K562 (cell line): ENCODE data around the gene COG7. TPM values are rescaled to one million over a fixed set of nuclear protein-coding genes. Genes with fewer than 3 reads are reported as not detected.

Experiments used
- AFF4 ChIP-seq: sonication (generic); formaldehyde crosslinking; IDR thresholded peaks from 2 replicates; pipeline ENCODE4 v1.8.0; 2023; ENCODE audit warnings: mild to moderate bottlenecking, missing genetic modification reagents
- BDP1 ChIP-seq: IDR thresholded peaks from 3 replicates; pipeline ENCODE4 v1.6.1; 2011; ENCODE audit not compliant: insufficient read length, insufficient read depth
- HDAC6 ChIP-seq: IDR thresholded peaks from 2 replicates; pipeline ENCODE4 v1.6.1; 2012; ENCODE audit warnings: low read depth, mild to moderate bottlenecking, control low read depth, inconsistent platforms, low read length, moderate library complexity
- KDM1A ChIP-seq, 2 experiments: fragments of 450-650 bp; IDR thresholded peaks; 2 replicates each; pipeline ENCODE4 v1.6.1; 2016; ENCODE audit warnings: mild to moderate bottlenecking in 2 of 2
- NEUROD1 ChIP-seq: fragments of 150-350 bp; IDR thresholded peaks from 2 replicates; pipeline ENCODE4 v1.6.1; 2014; ENCODE audit warnings: borderline replicate concordance, low read length, low read depth; ENCODE audit not compliant: partially characterized antibody
- RCOR1 ChIP-seq, 2 experiments: IDR thresholded peaks; 2 replicates each; pipeline ENCODE4 v1.6.1; 2012; ENCODE audit warnings: low read depth in 2 of 2, low read length in 2 of 2, borderline replicate concordance in 1 of 2, improper control_type of control experiment in 1 of 2
- TEAD2 ChIP-seq: fragments of 450-650 bp; IDR thresholded peaks from 2 replicates; pipeline ENCODE4 v1.6.1; 2016; ENCODE audit warnings: missing genetic modification characterization, control low read depth, missing compliant biosample characterization
- THRAP3 ChIP-seq: fragments of 450-650 bp; IDR thresholded peaks from 2 replicates; pipeline ENCODE4 v1.6.1; 2016; ENCODE audit warnings: mild to moderate bottlenecking, inconsistent platforms, borderline replicate concordance
- ZNF512 ChIP-seq: IDR thresholded peaks from 2 replicates; pipeline ENCODE4 v1.6.1; 2016; ENCODE audit warnings: missing genetic modification characterization, missing compliant biosample characterization
- ZNF589 ChIP-seq: fragments of 200-800 bp; sonication (Bioruptor generic); IDR thresholded peaks from 2 replicates; pipeline ENCODE4 v1.6.1; 2016; ENCODE audit warnings: low read depth, missing genetic modification characterization, missing compliant biosample characterization
- polyA plus RNA-seq, 8 experiments: library from polyadenylated mRNA; depleted of rRNA in 4 of 8; stranded (reverse) in 5 of 8; unstranded in 3 of 8; fragments of >200 nt; fragmentation: Nextera tagmentation in 2 of 8; fragmentation: Illumina TruSeq in 1 of 8; extraction: Ambion mirVana in 2 of 8; extraction: Trizol in 1 of 8; gene quantifications; 2 replicates each; pipeline versions ENCODE4 v1.2.1 to v1.2.3, GENCODE V29; 2011 to 2014; ENCODE audit warnings: inconsistent platforms in 1 of 8, missing spikeins in 1 of 8
- total RNA-seq, 7 experiments: library from RNA; depleted of rRNA in 6 of 7; stranded (reverse); fragments of >200 nt in 6 of 7; fragmentation: Illumina TruSeq in 2 of 7; extraction: Trizol in 2 of 7; gene quantifications; 2 replicates each; pipeline versions ENCODE4 v1.2.1 to v1.2.3, GENCODE V29; 2011 to 2021; ENCODE audit warnings: low replicate concordance in 1 of 7
- TF ChIP-seq, protein P1 (sequence below): sonication (generic); formaldehyde crosslinking; IDR thresholded peaks from 2 replicates; pipeline ENCODE4 v1.8.1; 2023; ENCODE audit warnings: missing genetic modification reagents, mild to moderate bottlenecking, borderline replicate concordance
- TF ChIP-seq, protein P2 (sequence below): sonication (generic); formaldehyde crosslinking; IDR thresholded peaks from 2 replicates; pipeline ENCODE4 v1.8.0; 2022; ENCODE audit warnings: mild to moderate bottlenecking, missing genetic modification reagents
- TF ChIP-seq, protein P3 (sequence below): sonication (generic); formaldehyde crosslinking; IDR thresholded peaks from 2 replicates; pipeline ENCODE4 v1.8.1; 2023; ENCODE audit warnings: mild to moderate bottlenecking, missing genetic modification reagents, moderate library complexity

COG7 gene
- total and polyA plus RNA-seq, 9 of the 15 experiments (the other 6 are each of a cell fraction or from before 2014, with no cell fraction given), result 3.8 to 17.6 (median 13.4) TPM

- TF ChIP-seq ZNF512 (tag) (no peak), THRAP3 (no peak), KDM1A (IDR thresholded peaks at IDR 0.05) (no peak), AFF4 (CRISPR knock-in tag) (no peak), RCOR1 (IDR thresholded peaks at IDR 0.05; ENCODE audit: borderline replicate concordance in 1 of 2, low read depth in 2 of 2, low read length in 2 of 2) (no peak), HDAC6 (no peak), BDP1 (no peak), TEAD2 (tag) (no peak), ZNF589 (CRISPR knock-in tag) (no peak), NEUROD1 (no peak)
- TF ChIP-seq, protein P1, sequence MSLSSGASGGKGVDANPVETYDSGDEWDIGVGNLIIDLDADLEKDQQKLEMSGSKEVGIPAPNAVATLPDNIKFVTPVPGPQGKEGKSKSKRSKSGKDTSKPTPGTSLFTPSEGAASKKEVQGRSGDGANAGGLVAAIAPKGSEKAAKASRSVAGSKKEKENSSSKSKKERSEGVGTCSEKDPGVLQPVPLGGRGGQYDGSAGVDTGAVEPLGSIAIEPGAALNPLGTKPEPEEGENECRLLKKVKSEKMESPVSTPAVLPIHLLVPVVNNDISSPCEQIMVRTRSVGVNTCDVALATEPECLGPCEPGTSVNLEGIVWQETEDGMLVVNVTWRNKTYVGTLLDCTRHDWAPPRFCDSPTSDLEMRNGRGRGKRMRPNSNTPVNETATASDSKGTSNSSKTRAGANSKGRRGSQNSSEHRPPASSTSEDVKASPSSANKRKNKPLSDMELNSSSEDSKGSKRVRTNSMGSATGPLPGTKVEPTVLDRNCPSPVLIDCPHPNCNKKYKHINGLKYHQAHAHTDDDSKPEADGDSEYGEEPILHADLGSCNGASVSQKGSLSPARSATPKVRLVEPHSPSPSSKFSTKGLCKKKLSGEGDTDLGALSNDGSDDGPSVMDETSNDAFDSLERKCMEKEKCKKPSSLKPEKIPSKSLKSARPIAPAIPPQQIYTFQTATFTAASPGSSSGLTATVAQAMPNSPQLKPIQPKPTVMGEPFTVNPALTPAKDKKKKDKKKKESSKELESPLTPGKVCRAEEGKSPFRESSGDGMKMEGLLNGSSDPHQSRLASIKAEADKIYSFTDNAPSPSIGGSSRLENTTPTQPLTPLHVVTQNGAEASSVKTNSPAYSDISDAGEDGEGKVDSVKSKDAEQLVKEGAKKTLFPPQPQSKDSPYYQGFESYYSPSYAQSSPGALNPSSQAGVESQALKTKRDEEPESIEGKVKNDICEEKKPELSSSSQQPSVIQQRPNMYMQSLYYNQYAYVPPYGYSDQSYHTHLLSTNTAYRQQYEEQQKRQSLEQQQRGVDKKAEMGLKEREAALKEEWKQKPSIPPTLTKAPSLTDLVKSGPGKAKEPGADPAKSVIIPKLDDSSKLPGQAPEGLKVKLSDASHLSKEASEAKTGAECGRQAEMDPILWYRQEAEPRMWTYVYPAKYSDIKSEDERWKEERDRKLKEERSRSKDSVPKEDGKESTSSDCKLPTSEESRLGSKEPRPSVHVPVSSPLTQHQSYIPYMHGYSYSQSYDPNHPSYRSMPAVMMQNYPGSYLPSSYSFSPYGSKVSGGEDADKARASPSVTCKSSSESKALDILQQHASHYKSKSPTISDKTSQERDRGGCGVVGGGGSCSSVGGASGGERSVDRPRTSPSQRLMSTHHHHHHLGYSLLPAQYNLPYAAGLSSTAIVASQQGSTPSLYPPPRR (CRISPR knock-in tag), result no peak
- TF ChIP-seq, protein P2, sequence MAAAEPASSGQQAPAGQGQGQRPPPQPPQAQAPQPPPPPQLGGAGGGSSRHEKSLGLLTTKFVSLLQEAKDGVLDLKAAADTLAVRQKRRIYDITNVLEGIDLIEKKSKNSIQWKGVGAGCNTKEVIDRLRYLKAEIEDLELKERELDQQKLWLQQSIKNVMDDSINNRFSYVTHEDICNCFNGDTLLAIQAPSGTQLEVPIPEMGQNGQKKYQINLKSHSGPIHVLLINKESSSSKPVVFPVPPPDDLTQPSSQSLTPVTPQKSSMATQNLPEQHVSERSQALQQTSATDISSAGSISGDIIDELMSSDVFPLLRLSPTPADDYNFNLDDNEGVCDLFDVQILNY (CRISPR knock-in tag), result no peak
- TF ChIP-seq, protein P3, sequence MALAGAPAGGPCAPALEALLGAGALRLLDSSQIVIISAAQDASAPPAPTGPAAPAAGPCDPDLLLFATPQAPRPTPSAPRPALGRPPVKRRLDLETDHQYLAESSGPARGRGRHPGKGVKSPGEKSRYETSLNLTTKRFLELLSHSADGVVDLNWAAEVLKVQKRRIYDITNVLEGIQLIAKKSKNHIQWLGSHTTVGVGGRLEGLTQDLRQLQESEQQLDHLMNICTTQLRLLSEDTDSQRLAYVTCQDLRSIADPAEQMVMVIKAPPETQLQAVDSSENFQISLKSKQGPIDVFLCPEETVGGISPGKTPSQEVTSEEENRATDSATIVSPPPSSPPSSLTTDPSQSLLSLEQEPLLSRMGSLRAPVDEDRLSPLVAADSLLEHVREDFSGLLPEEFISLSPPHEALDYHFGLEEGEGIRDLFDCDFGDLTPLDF, result no peak
Observed at GRCh38 chr16:23357761-23358290, 95.2 kb downstream of the COG7 start (continued).
